GM13976 (cell line): ENCODE data around the gene AR.
"Not testable (repeated sequence)": the region's sequence is repeated elsewhere in the genome, so short reads cannot be mapped to it uniquely, and the experiment has no call there.

ENCODE experiments used
- DNase-seq: peaks from one replicate; pipeline ENCODE4 v3.0.0; 2012; ENCODE audit warnings: low spot score
- in situ Hi-C: fragments of 300-500 bp; cut with MboI; formaldehyde crosslinking; loops from one replicate; pipeline ENCODE4 v1.12.0; 2022; ENCODE audit warnings: low sequenced_read_pairs, mixed read lengths, inconsistent platforms; ENCODE audit not compliant: unreplicated experiment
- TF ChIP-seq, protein P1 (sequence below): IDR thresholded peaks from 2 replicates; pipeline ENCODE4 v1.5.1; 2012; ENCODE audit warnings: borderline replicate concordance, mild to moderate bottlenecking; ENCODE audit not compliant: insufficient read depth; ENCODE audit errors: extremely low read depth, missing control alignments, control extremely low read depth

Gene AR

DNA sequence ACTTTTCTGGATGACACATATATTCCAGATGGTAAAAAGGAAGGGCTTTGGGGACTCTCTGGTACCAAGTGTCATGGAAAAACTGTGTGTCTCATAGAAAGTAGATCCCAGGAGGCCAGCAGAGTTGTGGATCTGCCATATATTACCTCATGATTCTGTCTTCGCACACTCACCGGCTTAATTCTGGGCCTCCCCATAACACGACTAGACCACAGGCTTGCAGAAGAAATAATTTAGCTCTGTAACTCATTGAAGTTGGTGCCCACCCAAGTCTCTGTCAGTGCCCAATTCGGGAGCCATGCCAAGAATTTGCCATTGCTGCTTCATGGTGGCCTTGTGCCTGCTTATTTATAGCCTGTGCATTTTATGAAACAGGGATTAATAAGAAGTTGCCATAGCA lies 104.5 kb downstream of the AR start:
- TF ChIP-seq, protein P1, sequence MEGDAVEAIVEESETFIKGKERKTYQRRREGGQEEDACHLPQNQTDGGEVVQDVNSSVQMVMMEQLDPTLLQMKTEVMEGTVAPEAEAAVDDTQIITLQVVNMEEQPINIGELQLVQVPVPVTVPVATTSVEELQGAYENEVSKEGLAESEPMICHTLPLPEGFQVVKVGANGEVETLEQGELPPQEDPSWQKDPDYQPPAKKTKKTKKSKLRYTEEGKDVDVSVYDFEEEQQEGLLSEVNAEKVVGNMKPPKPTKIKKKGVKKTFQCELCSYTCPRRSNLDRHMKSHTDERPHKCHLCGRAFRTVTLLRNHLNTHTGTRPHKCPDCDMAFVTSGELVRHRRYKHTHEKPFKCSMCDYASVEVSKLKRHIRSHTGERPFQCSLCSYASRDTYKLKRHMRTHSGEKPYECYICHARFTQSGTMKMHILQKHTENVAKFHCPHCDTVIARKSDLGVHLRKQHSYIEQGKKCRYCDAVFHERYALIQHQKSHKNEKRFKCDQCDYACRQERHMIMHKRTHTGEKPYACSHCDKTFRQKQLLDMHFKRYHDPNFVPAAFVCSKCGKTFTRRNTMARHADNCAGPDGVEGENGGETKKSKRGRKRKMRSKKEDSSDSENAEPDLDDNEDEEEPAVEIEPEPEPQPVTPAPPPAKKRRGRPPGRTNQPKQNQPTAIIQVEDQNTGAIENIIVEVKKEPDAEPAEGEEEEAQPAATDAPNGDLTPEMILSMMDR, result no peak
- no peak for DNase-seq
- in situ Hi-C loops, result no loop called here

DNA sequence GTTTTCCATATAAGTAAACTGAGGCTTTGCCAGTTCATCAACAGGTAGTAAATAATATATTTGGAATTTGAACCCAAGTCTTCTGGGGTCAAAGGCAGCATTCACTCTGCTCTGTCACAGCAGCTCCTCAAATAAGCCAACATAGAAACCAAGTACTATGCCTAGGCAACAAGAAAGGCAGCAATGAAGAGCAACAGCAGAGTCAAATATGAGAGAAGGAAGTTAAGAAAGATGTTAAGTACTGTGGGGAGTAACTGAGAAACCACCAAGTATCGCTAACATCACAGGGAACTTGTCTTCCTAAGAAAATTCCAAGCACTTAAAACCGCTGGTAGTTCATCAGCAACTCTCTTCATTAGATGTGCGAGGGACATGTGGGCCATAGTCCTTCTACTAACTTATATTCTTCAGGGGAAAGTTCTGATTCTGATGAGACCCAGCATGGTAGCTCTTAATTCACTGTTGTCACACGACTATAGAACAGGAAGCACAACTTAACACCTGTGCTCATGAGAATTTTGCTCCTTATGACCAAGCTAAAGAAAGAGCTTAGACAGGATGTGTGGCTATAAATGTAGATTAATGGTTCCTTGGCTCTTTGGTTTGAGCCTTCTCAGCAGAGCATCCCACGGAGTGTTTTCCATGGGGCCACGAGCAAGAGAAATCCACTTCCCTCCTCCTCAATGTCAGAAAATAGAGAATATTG lies 107.8 kb downstream of the AR start:
- in situ Hi-C loops, result no loop called here
- TF ChIP-seq, protein P1, result no peak
- DNase-seq, result no peak

DNA sequence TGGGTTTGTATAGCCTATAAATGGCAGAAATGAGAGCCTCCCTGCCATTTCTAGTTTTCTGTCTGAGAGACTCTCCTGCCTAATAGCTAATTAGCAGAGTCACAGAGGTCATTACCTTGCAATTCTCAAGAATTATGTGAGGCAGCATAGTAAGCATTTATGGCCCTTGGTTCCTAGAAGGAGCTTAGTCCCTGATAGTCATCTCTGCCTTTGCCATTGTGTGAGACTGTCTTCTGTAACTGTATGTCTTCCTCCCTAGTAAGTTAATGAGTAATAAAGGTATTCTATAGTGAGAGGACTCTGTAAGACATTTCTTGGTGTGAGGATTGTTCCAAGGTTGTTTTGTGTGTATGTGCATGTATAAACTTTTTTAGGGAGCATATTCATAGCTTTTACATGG lies 108.7 kb downstream of the AR start:
- DNase-seq, result no peak
- in situ Hi-C loops, result no loop called here
- TF ChIP-seq, protein P1, result no peak

DNA sequence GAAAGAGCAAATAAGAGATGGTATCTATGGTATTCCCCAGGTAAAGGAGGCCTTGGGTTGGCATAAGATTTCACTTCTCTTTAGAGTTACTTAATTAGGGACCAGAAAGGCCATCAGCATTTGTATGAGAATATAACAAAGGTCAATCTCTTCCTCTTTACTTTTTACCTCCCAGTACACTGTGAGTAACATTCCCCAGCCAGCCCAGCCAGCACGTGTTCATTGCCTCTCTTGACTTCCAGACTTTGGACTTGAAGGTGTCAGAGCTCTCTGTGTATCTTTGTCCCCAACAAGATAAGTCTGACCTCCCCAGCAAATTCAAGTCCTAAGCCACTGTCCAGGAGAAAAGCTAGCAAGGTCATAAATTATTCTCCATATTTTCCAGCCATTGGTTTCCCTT lies 110.5 kb downstream of the AR start:
- TF ChIP-seq, protein P1, result no peak

DNA sequence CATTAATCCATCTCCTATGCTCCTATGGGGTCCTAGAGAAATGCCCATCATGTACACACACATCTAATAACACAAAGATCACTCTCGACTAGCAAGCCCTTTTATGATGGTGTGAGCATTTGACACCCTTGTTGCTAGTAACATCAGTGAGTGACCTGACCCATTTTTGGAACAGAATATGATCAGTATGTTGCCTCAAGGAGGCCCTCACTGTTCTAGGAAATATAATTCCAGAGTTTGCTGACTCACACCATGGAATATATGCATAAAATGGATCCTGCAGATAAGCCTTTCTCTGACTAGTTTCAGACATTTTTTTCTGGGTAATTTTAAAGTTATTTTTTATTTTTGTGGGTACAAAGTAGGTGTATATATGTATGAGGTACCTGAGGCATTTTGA lies 121.8 kb downstream of the AR start:
- DNase-seq, result no peak
- in situ Hi-C loops, result no loop called here
- TF ChIP-seq, protein P1, result no peak

More for the DNA sequence above, 110.5 kb downstream of the AR start:
- in situ Hi-C loops, result no loop called here
- no peak for DNase-seq

DNA sequence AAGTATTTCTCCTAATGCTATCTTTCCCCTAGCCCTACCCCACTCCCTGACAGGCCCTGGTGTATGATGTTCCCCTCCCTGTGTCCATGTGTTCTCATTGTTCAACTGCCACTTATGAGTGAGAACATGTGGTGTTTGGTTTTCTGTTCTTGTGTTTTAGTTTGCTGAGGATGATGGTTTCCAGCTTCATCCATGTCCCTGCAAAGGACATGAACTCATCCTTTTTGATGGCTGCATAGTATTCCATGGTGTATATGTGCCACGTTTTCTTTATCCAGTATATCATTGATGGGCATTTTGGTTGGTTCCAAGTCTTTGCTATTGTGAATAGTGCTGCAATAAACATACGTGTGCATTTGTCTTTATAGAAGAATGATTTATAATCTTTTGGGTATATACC lies 126.9 kb downstream of the AR start:
- DNase-seq, in situ Hi-C loops: not testable (repeated sequence)

DNA sequence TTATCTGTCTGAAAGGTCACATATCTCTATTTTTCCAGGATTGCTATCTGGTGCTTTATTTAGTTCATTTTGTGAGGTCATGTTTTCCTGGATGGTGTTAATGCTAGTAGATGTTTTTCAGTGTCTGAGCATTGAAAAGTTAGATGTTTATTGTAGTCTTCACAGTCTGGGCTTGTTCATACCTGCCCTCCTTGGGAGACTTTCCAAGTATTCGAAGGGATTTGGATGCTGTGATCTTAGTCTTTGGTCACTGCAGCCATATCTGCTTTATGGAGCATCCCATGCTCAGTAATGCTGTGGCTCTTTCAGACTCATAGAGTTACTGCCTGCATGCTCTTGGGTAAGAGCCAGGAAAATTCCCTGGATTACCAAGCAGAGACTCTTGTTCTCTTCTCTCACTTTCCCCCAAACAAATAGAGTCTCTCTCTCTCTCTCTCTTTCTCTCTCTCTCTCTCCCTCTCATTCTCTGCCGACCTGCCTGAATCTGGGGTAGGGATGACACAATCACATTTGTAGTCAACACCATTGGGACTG lies 130.0 kb downstream of the AR start:
- TF ChIP-seq, protein P1, result no peak
- DNase-seq, result no peak
- in situ Hi-C loops, result no loop called here
